HG03521 (cell line): ENCODE results near the gene CAPN1.
"Not testable (repeated sequence)": the region's sequence is repeated elsewhere in the genome, so short reads cannot be mapped to it uniquely, and the experiment has no call there.

Experiments
- ATAC-seq: cut with Tn5 transposase; IDR thresholded peaks from one replicate; pipeline ENCODE4 v1.9.1; 2021; ENCODE audit warnings: mild to moderate bottlenecking, moderate library complexity; ENCODE audit not compliant: unreplicated experiment

CAPN1 gene

DNA sequence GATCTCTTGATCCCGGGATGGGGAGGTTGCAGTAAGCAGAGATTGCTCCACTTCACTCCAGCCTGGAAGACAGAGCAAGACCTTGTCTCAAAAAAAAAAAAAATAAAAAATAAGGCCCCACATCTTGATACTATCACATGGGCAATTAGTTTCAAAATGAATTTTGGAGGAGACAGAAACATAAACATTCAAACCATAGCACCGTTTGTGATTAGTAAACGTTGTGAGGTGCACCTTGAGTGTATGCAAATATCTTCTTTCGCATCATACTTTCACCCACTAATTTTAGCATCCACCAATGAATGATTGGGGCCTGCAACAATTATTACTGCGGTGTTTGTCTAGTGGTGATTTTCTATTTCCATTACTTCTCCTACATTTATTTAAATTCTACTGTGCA is 22.7 kb upstream of the CAPN1 start:
- no peak for ATAC-seq

DNA sequence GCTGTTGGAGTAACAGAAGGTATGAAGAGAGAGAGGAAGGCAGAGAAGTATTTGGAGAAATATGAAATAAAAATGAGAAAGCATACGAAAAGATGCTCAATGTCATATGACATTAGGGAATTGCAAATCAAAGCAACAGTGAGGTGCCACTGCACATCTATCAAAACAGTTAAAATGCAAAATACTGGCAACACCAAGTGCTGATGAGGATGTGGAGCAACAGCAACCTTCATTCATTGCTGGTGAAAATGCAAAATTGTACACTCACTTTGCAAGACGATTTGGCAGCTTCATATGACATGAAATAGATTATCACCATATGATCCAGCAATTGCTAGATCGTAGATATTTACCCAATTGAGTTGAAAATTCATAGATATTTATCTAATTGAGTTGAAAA is 21.1 kb upstream of the CAPN1 start:
- no peak for ATAC-seq

DNA sequence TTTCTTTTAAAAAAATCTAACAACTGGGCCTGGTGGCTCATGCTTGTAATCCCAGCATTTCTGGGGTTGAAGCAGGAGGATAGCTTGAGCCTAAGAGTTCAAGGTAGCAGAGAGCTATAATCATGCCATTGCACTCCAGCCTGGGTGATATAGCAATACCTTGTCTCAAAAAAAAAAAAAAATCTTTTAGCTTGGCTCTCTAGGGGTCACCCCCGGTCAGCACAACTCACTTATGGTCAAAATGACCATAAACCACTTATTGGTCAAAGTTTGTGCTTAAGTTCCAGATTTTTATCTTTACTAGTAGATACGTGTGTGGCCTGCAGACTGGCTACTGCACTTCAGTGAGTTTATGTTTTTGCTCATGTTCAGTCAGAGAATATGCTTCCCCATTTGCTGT is 18.0 kb upstream of the CAPN1 start:
- no peak for ATAC-seq

DNA sequence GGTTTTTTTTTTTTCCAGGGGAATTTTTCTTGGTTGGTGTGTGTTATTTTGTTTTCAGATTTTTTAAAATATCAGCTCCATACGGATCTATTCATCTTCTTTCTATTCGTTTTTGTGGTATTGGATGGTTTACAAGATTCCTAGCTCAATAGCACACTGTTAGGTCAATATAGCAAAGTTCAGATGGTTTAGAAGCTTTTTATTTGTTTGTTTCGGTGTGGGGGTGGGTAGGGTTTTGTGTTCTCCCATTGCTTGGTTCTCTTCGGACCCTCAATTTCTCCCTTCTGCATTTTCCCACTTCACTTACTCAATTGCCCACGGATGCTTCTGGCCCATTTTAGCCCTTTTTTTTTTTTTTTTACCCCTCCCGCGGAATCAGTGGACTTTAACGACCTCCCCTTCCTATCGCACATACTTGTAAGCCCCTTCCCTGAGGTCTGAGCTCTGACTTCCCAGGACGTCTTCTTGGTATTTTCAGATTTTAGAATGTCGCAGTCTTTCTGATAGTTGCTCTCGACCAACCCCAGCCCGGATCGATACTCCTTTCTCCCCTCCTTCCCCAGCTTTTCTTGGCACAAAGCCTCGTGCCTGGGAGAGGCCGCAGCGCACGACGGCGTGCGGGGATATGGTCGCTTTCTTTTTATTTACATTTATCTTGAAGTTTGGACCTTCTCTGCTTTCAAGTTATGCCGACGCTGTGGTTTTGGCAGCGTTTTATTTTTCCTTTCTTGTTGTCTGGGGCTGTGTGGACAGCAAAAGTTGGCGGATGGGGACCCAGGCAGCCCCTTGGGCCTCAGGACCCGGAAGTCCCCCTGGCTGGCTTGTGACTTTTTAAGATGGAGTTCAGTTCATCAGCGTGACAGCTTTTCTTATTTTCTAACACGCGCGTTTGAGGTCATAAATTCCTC is 16.1 kb upstream of the CAPN1 start:
- no peak for ATAC-seq

DNA sequence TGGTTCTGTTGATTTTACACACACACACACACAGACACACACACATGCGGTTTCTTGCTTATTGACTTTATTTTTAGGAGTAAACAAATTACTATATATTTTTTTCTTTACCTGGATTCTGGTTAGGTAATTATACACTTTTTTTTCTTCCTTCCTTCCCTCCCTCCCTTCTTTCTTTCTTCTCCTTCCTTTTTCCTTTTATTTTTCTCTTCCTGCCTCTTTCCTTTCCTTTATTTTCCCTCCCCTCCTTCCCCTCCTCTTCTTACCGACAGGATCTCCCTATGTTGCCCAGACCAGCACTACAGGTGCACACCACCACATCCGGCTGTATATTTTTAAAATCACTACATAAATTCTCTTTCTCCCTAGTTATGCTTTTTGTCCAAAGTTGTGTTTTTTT is 14.8 kb upstream of the CAPN1 start:
- no peak for ATAC-seq

DNA sequence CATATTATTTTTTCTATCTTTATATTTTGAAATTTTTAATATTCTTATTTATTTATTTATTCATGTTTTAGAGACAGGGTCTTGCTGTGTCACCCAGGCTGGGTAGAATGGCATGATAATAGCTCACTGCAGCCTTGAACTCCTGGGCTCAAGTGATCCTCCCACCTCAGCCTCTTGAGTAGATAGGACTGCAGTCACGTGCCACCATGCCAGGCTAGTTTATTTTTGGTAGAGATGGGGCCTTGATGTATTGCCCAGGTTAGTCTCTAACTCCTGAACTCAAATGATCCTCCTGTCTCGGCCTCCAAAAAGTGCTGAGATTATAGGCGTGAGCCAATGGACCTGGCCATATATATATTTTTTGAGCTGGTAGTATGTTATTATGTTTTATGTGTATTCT is 14.1 kb upstream of the CAPN1 start:
- ATAC-seq, result no peak

DNA sequence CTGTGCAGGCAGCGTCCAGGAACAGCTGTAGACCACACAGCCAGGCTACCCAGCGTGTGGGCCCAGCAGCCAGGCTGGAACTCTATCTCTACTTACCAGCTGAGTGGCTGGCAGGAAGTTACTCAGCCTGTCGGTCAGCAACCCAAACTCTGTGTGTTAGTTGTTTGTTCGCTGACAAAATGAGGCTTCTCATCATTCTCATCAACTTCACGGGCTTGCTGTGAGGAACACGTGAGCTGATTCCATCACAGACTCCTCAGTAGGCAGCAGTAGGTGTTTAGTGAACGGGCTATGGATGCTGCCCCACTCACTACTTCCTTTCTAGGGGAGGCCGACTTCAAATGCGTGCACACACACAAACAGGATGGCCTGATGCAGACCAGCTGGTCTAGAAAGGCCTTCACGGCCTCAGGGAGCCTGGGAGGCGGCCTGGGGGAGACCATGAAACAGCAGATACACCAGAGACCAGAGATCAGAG is 12.5 kb upstream of the CAPN1 start:
- ATAC-seq, result no peak

DNA sequence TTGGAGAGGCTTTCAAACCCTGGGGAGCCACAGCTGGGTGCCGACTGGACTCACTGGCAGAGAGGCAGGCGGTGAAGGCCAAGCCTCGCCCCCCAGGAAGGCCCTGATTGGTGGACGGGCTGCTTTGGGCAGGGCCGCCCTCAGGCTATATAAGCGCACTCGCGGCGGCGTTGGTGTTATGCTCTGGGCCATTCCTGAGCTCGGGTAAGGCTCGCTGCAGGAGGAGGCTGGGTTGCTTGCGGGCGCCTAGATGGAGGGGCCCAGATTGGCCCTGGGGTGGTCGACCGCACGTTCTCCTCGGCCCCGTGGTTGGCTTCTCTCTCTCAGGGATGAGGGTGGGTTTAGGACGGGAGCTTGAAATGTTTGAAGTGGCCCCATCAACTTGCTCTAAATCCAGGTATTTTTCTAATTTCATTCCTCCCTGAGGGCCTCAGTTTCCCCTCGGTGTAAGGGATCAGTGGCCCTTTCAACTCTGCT is 11.6 kb upstream of the CAPN1 start, which contains the start of gene SPDYC:
TSS of gene SPDYC (plus strand) at position 176 of the 477 bp plus-strand sequence. CDS start 1,125 bp downstream, outside the sequence.
- ATAC-seq, result no peak

DNA sequence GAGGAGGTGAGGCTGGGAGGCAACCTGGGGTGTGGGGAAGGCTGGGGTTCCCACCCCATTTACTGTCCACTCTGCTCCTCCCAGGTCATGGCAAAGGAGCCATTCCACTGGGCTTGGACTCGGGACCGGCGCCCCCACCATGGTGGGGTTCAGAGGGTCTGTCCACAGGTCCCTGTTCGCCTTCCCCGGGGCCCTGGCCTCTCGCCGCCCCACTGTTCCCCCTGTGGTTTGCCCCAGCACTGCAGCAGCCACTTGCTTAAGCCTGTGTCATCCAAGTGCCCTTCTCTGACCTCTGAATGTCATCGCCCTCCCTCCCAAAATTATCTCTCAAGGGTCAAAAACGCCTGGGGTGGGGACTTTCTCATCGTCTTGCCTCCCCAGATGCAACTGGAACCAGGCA is 9.1 kb upstream of the CAPN1 start:
- no peak for ATAC-seq

DNA sequence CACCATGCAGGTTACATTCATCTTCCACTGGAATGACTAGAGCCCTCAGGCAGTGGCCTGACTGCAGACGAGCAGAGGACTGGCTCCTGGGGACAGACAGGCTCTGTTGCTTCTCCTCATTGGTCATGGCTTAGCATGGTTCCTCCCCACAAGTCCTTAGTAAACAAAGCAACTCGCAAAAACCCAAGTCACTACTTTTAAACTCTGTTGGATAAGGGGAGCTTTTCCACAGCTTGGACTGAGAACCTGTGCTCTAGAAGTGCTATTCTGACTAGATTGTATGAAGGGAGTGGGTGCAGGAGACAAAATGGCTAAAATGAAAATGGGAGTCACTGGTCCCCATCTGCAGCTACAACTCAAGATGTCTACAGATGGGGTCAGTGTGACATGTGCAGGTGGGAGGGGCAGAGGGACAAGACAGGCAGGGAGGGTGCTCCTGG is 7.1 kb upstream of the CAPN1 start:
- ATAC-seq, result not testable (repeated sequence)

DNA sequence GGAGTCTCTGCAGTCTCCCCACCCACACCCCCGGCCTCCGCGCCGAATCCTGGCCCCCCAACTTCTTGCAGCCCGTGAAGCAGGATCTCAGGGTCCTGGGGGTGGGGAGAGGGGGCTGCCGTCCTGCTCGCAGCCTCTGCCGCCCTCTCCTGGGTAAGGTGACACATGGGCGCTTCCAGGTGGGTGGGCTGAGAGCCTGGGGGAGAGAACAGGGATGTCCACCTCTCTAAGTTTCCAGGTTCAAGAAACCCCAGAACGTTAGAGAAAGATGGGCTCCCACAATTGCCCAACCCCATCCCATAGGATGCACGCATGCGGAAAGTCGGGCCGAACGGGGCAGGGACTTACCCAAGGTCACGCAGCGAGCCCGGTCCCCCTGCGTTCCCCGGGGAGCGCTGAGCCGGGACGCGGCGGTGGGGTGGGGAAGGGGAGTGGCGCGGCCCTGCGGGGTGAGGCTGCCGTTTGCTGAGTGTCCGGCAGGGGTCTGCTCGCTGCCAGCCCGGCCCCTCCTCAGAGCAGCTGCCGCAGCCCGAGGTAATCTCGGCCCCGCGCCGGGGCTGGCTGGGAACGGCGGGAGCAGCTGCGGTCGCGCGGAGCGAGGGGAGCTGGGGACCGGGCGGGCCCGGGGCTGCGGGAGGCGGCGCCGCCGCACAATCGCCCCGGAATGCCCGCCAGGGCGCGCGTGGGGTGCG is 705 bp upstream of the CAPN1 start:
- ATAC-seq, result peak; percentile 80

DNA sequence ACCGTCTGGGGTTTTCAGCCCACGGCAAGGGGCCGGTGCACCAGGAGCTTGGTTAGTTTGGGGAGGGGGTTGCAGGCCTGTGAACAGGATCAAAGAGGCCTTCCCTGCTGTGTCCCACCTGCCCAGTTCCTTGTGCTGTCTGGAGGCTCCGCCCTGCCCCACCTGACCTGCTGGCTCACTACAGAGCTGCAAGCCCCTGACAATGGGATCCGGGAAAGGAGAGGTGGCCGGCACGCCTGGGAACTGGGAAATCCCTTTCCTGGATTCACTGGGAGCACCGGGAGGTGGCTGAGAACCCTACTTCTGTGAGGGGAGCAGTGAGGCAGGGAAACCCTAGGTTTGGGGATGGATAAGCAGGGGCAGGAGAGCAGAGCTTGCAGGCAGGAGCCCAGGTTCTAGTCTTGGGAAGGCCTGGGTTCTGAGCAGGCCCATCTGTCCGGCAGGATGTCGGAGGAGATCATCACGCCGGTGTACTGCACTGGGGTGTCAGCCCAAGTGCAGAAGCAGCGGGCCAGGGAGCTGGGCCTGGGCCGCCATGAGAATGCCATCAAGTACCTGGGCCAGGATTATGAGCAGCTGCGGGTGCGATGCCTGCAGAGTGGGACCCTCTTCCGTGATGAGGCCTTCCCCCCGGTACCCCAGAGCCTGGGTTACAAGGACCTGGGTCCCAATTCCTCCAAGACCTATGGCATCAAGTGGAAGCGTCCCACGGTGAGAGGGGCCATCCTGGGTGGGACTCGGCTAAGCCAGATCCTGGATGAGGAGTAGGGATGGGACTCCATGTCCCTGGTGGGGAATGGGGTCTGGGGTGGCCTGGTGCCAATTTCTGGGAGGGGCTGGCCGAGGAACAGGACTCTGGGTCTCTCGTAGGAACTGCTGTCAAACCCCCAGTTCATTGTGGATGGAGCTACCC is 786 bp downstream of the CAPN1 start:
- no peak for ATAC-seq

DNA sequence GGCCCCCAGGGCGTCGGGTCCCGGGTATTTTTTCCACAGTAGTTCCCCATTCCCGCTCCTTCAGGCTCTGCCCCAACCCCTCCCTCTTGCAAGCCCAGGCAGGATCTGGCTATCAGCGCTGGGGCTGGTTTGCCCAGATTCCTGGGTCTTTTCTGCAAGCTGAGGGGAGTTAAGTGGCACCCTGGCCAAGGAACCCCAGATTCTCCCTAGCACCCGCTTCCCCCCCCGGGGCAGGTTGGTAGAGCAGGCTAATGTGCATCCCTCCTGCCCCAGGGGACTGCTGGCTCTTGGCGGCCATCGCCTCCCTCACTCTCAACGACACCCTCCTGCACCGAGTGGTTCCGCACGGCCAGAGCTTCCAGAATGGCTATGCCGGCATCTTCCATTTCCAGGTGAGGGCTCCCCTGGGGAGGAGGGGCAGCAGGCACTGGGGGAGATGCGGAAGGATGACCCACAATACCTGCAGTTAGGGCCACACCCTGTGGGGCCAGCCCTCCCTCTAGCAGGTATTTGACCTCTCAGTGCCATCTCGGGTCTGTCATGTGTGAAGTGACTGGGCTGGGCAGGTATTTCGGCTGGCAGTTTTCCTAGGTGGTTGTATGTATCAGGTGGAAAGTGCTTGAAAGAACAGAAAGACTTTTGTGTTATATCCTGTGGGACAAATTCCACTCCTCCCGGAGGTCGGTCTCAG is 1.6 kb downstream of the CAPN1 start:
- ATAC-seq, result no peak

DNA sequence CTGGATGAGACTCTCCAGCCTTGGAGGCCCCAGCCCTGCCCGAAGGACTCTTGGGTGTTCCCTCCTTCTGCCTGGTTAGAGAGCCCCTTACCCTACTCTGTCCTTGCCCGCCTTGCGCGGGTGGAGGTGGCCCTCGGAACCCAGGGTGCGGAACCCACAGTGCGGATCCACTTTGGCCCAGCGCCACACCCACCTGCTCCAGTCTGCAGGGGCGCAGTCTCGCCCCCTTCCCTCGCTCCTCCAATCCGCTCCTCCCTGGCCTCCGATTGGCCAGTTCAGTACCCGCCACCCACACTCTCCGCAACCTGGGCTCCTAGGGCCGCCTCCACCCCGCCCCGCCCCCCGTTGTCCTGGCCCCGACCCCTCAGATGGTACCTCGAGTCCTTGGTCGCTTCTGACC is 2.4 kb downstream of the CAPN1 start:
- no peak for ATAC-seq

DNA sequence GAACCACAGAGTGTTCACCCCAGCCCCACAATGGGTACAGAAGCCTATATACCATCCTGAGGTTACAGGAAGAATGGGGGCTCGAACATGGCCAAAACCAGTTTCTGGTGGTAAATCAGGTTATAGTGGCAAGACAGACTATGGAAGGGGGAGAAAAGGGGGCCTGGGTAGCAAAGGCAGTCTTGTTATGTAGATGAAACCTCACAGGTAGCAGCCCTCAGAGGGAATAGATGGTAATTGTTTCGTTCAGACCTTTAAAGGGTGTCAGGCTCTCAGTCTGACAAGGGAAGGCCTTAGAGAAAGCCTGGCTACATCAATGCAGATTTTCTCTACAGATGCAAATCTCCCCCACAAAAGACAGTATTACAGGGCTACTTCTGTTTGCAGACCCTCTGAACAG is 3.4 kb downstream of the CAPN1 start:
- ATAC-seq, result no peak

DNA sequence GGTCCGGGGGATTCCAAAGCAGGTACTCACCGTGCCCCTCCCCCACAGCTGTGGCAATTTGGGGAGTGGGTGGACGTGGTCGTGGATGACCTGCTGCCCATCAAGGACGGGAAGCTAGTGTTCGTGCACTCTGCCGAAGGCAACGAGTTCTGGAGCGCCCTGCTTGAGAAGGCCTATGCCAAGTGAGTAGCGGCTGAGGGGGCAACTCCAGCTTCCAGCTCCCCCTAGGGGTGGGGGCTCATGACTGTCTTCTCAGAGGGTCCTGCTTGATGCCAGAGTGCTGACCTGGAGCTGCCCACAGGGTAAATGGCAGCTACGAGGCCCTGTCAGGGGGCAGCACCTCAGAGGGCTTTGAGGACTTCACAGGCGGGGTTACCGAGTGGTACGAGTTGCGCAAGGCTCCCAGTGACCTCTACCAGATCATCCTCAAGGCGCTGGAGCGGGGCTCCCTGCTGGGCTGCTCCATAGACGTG is 4.2 kb downstream of the CAPN1 start:
- ATAC-seq, result no peak

DNA sequence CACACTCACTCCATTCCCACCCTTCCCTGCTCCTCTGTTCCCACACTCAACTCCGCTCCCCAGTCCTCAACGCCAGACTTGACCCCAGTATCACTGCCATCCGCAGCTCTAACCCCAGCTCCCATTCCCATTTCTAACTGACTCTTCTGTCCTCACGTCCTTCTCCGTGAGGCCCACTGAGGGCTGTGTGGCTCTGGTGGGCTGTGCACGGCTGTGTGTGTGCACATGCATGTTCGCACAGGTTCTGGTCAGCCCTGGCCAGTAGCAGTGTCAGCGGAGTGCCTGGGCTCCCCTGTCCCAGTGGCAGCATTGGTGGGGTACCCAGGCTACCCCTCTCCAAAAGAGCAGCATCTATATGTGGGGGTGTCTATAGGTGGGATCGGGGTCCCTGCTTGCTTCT is 5.0 kb downstream of the CAPN1 start:
- no peak for ATAC-seq

DNA sequence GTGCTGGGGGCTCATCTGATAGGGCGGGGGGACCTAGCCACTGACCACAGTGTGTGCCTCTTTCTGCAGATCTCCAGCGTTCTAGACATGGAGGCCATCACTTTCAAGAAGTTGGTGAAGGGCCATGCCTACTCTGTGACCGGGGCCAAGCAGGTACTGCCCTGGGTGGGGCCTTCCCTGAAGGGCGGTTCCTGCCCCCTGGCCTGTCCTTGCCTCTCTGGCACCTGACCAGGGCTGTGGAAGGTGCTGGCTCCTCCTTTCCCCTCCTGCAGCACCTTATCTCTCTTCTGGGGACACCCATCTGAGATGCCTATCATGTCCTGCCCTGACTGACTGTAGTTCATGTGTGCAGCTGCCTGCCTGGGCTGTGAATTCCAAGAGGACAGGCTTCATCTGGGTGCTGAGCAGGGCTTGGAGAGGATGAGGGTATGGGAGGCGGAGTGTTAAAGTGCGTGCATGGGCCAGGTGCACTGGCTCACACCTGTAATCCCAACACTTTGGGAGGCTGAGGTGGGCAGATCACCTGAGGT is 5.5 kb downstream of the CAPN1 start:
- no peak for ATAC-seq

DNA sequence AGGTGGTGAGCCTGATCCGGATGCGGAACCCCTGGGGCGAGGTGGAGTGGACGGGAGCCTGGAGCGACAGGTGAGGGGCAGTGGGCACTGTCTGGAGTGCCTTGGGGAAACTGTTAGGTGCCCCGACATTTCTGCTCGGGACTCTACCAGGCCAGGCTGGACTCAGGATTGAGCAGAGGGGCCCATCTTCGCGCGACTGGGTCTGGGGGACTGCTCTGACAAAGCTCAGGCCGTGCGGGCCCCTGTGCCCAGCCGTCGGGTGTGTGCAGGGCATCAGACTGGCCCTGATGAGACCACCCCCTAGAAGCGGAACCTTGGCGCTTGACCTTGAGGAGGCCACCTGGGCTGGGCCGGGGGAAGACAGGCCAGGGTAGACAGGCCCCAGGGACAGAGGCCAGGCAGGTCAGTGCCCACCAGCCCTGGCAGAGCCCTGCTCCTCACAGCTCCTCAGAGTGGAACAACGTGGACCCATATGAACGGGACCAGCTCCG is 6.3 kb downstream of the CAPN1 start:
- ATAC-seq, result no peak

DNA sequence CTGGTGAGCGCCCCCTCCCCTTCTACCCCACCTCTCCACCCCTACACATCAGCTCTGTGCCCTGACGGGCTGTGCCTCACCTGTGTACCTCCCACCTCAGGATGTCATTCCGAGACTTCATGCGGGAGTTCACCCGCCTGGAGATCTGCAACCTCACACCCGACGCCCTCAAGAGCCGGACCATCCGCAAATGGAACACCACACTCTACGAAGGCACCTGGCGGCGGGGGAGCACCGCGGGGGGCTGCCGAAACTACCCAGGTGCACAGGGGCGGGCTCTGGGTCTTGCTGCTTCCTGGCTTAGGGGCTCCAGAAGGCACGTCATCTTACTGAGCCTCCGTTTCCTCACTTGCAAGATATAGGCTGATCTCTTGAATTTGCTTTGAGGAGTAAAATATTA is 6.8 kb downstream of the CAPN1 start:
- no peak for ATAC-seq
